Hematopoietic multipotent progenitor cell treated with erythropoietin and hydrocortisone succinate and interleukin-3 and kit ligand, for 15 days (in vitro differentiated cells): ENCODE results near the gene C11orf65.

Experiments used
- DNase-seq: peaks from one replicate; pipeline ENCODE4 v3.0.0-alpha.2; 2015; ENCODE audit warnings: low spot score

Gene C11orf65

GRCh38 chr11:108467091-108467823, at the start of gene C11orf65:
Gene C11orf65 (minus strand): TSS chr11:108467529. CDS start chr11:108461559, 5,970 bp downstream.
- peak; percentile 96 for DNase-seq

- DNase-seq = no peak
These were observed 48.8 kb upstream of the C11orf65 start for GRCh38 chr11:108516125-108516524.

DNA sequence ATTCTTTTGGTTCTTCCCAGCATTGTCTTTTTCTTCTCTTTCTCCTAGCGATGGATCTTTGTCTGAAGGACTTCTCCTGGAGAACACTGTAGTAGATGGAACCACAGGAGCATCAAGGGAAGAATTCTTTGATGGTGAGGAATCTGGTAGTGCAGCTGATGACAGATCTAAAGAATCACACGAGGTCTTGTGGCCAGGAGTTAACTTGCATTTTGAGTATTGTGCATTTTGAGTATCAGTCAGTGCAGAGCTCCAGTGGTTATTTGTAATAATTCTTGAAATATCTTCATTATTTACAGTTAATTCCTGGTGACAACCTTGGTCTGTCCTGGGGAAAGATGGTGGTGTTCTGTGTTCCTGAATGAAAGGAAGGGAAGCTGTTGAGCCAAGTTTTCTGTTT, 45.4 kb upstream of the C11orf65 start:
- DNase-seq = no peak

- no peak for DNase-seq
These were observed 44.6 kb upstream of the C11orf65 start for GRCh38 chr11:108511851-108512474.

GRCh38 chr11:108508653-108509593, 41.6 kb upstream of the C11orf65 start:
- no peak for DNase-seq

DNA sequence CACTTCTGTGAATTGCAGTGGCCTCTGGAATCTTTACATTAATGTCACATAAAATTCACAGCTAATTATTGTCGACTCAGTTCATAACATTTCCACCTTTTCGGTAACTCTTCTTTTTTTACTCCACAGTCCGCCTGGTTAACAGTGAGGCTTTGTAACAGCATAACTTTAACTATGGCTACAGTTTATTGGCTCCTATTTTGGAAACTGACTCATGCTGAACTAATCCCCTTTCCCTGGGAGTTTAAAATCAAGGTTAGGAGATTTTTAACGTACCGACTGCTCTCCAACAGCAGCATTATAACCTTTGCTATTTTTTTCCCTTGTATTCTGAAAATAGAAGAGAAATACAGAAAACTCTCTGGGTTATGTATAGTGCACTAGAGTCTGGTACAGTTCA, 34.1 kb upstream of the C11orf65 start:
- DNase-seq = no peak

GRCh38 chr11:108500721-108501120, 33.4 kb upstream of the C11orf65 start:
- no peak for DNase-seq

GRCh38 chr11:108500169-108500568, 32.8 kb upstream of the C11orf65 start:
- DNase-seq = no peak

DNA sequence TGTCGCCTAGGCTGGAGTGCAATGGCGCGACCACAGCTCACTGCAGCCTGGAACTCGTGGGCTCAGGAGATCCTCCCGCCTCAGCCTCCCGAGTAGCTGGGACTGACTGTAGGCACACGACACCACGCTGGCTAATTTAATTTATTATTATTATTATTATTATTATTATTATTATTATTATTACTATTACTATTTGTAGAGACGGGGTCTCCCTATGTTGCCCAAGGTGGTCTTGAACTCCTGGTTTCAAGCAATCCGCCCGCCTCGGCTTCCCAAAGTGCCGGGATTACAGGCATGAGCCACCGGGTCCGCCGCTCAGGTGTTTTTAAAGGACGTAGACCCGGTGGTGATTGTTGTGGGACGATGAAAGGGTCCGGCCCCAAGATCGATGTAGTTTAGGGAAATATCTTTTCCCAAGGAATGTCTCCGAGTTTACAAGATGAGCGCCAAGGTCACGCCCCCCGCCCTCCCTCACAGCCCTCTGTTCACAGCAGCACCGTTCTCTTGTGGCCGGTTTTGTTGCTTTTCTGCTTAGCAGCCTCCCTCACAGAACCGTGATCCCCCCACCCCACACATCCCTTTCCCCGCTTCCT, 31.6 kb upstream of the C11orf65 start:
- no peak for DNase-seq

DNA sequence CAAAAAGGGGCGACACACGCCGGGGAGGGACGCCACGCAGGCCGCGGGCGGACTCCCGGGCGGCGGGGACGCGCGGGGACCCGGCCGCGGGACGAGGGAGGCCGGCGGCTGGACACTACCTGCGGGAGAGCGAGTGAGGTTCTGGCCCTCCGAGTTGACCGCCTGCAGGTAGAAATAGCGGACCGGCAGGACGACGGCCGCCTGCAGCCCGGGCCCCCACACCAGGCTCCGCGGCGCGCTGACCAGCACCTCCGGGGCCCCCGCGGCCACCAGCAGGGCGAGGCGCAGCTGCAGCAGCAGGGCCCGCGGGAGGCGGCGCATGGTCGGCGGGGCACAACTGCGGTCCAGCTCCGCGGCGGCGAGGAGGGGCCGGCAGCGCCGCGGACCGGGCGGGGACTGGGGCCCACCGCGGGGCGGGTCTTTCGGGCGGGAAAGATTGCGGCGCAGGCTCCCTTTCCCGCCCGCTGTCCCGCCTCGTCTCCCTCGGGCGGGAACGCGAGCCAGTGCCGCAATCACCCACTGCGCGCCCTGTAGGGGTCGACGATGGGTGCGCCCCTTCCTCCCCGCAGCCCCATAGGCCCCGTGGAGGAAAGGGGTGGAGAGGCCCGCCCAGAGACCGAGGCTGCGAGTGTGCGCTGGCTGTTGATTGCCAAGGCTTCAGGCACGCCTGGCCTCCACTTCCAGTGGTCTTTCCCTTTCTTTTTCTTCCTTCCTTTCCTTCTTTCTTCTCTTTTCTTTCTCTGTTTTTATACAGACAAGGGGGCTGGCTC, 30.9 kb upstream of the C11orf65 start, which contains the start of gene POGLUT3:
Gene POGLUT3, minus strand, starts transcription at position 339 of the 770 bp plus-strand sequence. Its CDS starts 18 bp downstream, at position 321.
- peak; percentile 17 for DNase-seq

DNA sequence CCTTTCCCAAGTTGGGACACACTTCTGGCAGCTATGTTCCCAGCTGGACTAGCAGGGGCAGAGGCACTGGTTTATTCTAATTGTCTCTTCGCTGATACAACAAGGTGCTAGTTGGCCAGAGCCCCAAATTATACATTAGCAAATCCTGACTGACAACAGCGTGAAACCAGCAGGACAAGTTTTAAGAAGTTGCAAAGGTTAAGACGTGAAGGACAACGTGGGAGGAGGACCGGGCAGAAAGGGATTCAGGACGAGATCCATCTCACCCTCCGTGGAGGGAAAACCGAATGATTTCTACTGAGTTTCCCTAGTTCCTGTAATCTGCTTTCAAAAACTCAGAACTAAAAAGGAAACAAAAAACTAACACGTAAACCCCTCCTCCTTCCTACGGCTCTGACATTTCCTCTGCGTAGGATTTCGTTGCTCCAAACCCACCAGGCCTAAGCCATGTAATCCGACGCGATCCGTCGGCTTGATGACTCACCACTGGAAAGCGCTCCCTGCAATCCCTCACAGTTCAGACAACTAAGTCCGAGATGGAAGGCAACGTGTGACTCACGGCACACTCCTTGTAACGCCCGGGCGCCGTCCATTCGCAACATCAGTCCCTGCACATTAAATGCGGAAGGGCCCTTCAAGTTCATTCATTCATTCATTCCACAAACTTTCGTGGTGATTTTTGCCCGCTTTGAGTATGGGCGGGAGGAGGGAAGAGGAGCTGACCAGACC, 30.2 kb upstream of the C11orf65 start:
- DNase-seq = peak; percentile 56

DNA sequence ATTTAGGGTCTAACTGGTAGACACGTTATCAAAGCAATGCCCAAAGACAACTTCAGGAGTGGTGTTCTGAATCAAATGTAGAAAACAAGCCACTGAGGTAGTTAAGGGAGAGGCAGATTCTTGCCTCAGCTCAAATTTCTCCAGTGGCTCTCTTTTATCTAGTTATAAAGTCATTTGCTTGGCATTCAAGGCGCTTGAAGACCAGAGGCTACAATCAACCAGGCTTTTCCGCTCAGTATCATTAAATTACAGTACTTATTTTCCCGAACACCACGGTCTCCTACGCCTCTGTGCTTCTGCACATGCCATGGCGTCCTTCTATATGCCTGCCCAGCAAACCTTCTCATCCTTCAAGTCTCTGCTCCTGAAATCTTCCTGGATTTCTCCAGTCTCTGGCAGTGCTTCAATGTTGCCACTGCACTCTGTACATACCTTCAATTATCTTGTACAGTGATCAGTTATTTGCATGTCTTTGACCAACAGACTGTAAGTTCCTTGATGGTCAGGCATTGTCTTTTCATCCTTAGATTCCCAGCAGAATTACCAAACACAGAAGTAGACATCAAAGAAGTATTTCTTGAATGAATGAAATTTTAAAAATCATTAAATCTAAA, 29.4 kb upstream of the C11orf65 start:
- DNase-seq = no peak

DNA sequence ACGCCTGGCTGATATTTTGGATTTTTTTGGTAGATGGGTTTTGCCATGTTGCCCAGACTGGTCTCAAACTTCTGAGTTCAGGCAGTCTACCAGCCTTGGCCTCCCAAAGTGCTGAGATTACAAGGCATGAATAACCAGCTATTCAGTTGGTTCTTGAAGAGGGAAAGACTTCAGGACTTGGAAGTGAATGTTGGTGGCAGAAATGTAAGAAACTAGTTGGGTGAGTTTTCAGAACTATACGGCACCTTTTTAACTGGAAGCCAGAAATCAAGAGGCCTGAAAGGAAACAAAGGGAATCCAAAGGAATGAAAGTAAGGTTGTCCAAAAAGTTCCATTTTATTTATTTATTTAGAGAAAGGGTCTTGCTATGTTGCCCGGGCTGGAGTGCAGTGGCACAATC, 28.0 kb upstream of the C11orf65 start:
- DNase-seq = no peak

- DNase-seq = no peak
These were observed 26.9 kb upstream of the C11orf65 start for GRCh38 chr11:108494182-108494581.

- DNase-seq = no peak
These were observed 24.6 kb upstream of the C11orf65 start for GRCh38 chr11:108491936-108492335.

DNA sequence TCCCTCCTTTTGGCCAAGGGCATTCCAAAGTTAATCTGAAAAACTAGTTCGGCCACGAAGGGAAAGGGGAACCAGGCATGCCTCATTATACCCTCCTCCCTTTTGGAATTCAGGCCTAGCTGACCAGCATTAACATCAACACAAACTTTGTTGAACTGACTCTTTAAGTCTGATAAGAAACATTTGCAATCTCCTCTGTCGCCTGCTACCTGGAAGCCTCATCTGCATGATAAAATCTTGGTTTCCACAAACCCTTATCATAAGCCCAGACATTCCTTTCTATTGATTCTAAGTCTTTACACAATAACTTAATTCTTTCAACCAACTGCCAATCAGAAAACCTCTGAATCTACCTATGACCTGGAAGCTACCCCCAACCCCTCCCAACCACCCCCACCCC, 19.5 kb upstream of the C11orf65 start:
- no peak for DNase-seq

- no peak for DNase-seq
These were observed 19.0 kb upstream of the C11orf65 start for GRCh38 chr11:108486331-108486730.

GRCh38 chr11:108483163-108483562, 15.8 kb upstream of the C11orf65 start:
- no peak for DNase-seq

- DNase-seq = no peak
These were observed 7.5 kb upstream of the C11orf65 start for GRCh38 chr11:108474664-108475463.
